WTC11 (cell line): ENCODE data around the gene SYT7. TPM values are rescaled to one million over a fixed set of nuclear protein-coding genes. Genes with fewer than 3 reads are reported as not detected.

Experiments used
- ATAC-seq: fragments of 200-7000 bp; cut with Tn5 transposase; 2 replicates; pipeline ENCODE4 v1.10.0; 2021; ENCODE audit warnings: mild to moderate bottlenecking, moderate library complexity
- CTCF ChIA-PET: fragments of 300-600 bp; sonication (Branson Sonifier 250); formaldehyde crosslinking; loops from one replicate; lab custom pipeline; 2021; ENCODE audit warnings: antibody characterized with exemption; lab: Charles Lee
- POLR2A ChIA-PET: fragments of 350-600 bp; sonication (Branson Sonifier 250); formaldehyde crosslinking; loops from one replicate; lab custom pipeline; 2021; ENCODE audit warnings: antibody characterized with exemption; lab: Charles Lee
- DNase-seq: peaks from one replicate; pipeline ENCODE4 v3.0.0; 2021; ENCODE audit warnings: low spot score
- H3K27ac Mint-ChIP-seq: 2 replicates; pipeline ENCODE4 v1.8.0; 2021; ENCODE audit warnings: mixed read lengths
- H3K27me3 Mint-ChIP-seq: 2 replicates; pipeline ENCODE4 v1.8.0; 2021; ENCODE audit warnings: low read depth, mild to moderate bottlenecking, moderate library complexity, mixed read lengths
- H3K36me3 Mint-ChIP-seq: 2 replicates; pipeline ENCODE4 v1.8.0; 2021; ENCODE audit warnings: mixed read lengths
- H3K4me1 Mint-ChIP-seq: 2 replicates; pipeline ENCODE4 v1.8.0; 2022; ENCODE audit warnings: mixed read lengths
- H3K4me3 Mint-ChIP-seq: 2 replicates; pipeline ENCODE4 v1.8.0; 2021; ENCODE audit warnings: mild to moderate bottlenecking, moderate library complexity, mixed read lengths
- H3K9me3 Mint-ChIP-seq: 2 replicates; pipeline ENCODE4 v1.8.0; 2021; ENCODE audit warnings: mixed read lengths
- AFF4 ChIP-seq: sonication (generic); formaldehyde crosslinking; IDR thresholded peaks from 2 replicates; pipeline ENCODE4 v1.8.1; 2023; ENCODE audit warnings: mild to moderate bottlenecking, missing genetic modification reagents, borderline replicate concordance
- ATF3 ChIP-seq: sonication (generic); formaldehyde crosslinking; conservative IDR thresholded peaks from 2 replicates; pipeline ENCODE4 v1.8.1; 2022; ENCODE audit warnings: mild to moderate bottlenecking, missing genetic modification reagents
- CBFB ChIP-seq: sonication (generic); formaldehyde crosslinking; IDR thresholded peaks from 2 replicates; pipeline ENCODE4 v1.8.1; 2022; ENCODE audit warnings: mild to moderate bottlenecking, low read depth, missing genetic modification reagents
- CTCF ChIP-seq: fragments of 200-600 bp; IDR thresholded peaks from 2 replicates; pipeline ENCODE4 v1.8.0; 2022; ENCODE audit warnings: antibody characterized with exemption
- EMX1 ChIP-seq: fragments of 250-450 bp; sonication (Bioruptor Pico); IDR thresholded peaks from 2 replicates; pipeline ENCODE4 v1.8.0; 2021; ENCODE audit warnings: mild to moderate bottlenecking
- ETV6 ChIP-seq: sonication (generic); formaldehyde crosslinking; IDR thresholded peaks from 2 replicates; pipeline ENCODE4 v1.8.1; 2022; ENCODE audit warnings: mild to moderate bottlenecking, missing genetic modification reagents
- FOXJ3 ChIP-seq: sonication (generic); formaldehyde crosslinking; IDR thresholded peaks from 2 replicates; pipeline ENCODE4 v1.9.0; 2021; ENCODE audit warnings: missing genetic modification reagents, mild to moderate bottlenecking, borderline replicate concordance
- FOXK1 ChIP-seq: sonication (generic); formaldehyde crosslinking; IDR thresholded peaks from 2 replicates; pipeline ENCODE4 v1.8.0; 2022; ENCODE audit warnings: mild to moderate bottlenecking, moderate library complexity, missing genetic modification reagents
- HMGA2 ChIP-seq: fragments of 250-450 bp; sonication (Bioruptor Pico); IDR thresholded peaks from 2 replicates; pipeline ENCODE4 v1.4.0; 2021; ENCODE audit warnings: mild to moderate bottlenecking, moderate library complexity
- IRF2 ChIP-seq: sonication (generic); formaldehyde crosslinking; IDR thresholded peaks from 2 replicates; pipeline ENCODE4 v1.8.0; 2022; ENCODE audit warnings: low read depth, missing genetic modification reagents, borderline replicate concordance
- MXD4 ChIP-seq: fragments of 250-450 bp; sonication (Bioruptor Pico); IDR thresholded peaks from 2 replicates; pipeline ENCODE4 v1.8.0; 2021; ENCODE audit warnings: mild to moderate bottlenecking, moderate library complexity, borderline replicate concordance
- MYBL2 ChIP-seq: sonication (generic); formaldehyde crosslinking; IDR thresholded peaks from 2 replicates; pipeline ENCODE4 v1.8.1; 2023; ENCODE audit warnings: mild to moderate bottlenecking, moderate library complexity, missing genetic modification reagents
- NR3C1 ChIP-seq: sonication (generic); formaldehyde crosslinking; conservative IDR thresholded peaks from 2 replicates; pipeline ENCODE4 v1.8.1; 2023; ENCODE audit warnings: low read depth, mild to moderate bottlenecking, missing genetic modification reagents
- OVOL2 ChIP-seq: fragments of 250-450 bp; sonication (Bioruptor Pico); IDR thresholded peaks from 2 replicates; pipeline ENCODE4 v1.9.0; 2021; ENCODE audit warnings: mild to moderate bottlenecking, borderline replicate concordance
- PRRX2 ChIP-seq: fragments of 250-450 bp; sonication (Bioruptor Pico); IDR thresholded peaks from 2 replicates; pipeline ENCODE4 v1.8.0; 2021; ENCODE audit warnings: mild to moderate bottlenecking
- RORB ChIP-seq: fragments of 250-450 bp; sonication (Bioruptor Pico); IDR thresholded peaks from 2 replicates; pipeline ENCODE4 v1.9.0; 2021; ENCODE audit warnings: mild to moderate bottlenecking
- SMAD3 ChIP-seq: sonication (generic); formaldehyde crosslinking; IDR thresholded peaks from 2 replicates; pipeline ENCODE4 v1.8.0; 2022; ENCODE audit warnings: missing genetic modification reagents, mild to moderate bottlenecking, borderline replicate concordance
- SP1 ChIP-seq: sonication (generic); formaldehyde crosslinking; conservative IDR thresholded peaks from 2 replicates; pipeline ENCODE4 v1.8.1; 2022; ENCODE audit warnings: missing genetic modification reagents
- ZNF232 ChIP-seq: sonication (generic); formaldehyde crosslinking; IDR thresholded peaks from 2 replicates; pipeline ENCODE4 v1.8.0; 2022; ENCODE audit warnings: mild to moderate bottlenecking, missing genetic modification reagents
- ZNF281 ChIP-seq: sonication (generic); formaldehyde crosslinking; IDR thresholded peaks from 2 replicates; pipeline ENCODE4 v1.8.0; 2023; ENCODE audit warnings: mild to moderate bottlenecking, missing genetic modification reagents
- ZNF396 ChIP-seq: fragments of 250-450 bp; sonication (Bioruptor Pico); IDR thresholded peaks from 2 replicates; pipeline ENCODE4 v1.8.0; 2021; ENCODE audit warnings: mild to moderate bottlenecking, moderate library complexity, borderline replicate concordance
- ZNF416 ChIP-seq: fragments of 250-450 bp; sonication (Bioruptor Pico); IDR thresholded peaks from 2 replicates; pipeline ENCODE4 v1.9.0; 2021; ENCODE audit warnings: mild to moderate bottlenecking, inconsistent platforms
- ZNF423 ChIP-seq: fragments of 250-450 bp; sonication (Bioruptor Pico); IDR thresholded peaks from 2 replicates; pipeline ENCODE4 v2.1.2; 2022; ENCODE audit warnings: mild to moderate bottlenecking, moderate library complexity
- ZNF512 ChIP-seq: sonication (generic); formaldehyde crosslinking; IDR thresholded peaks from 2 replicates; pipeline ENCODE4 v1.8.1; 2022; ENCODE audit warnings: missing genetic modification reagents, borderline replicate concordance
- total RNA-seq: library from RNA; stranded (reverse); gene quantifications from 3 replicates; pipeline ENCODE4 v1.2.3, GENCODE V29; 2021

The SYT7 gene
- total RNA-seq, 1 experiment from 2014 or later: 12.5 TPM

GRCh38 chr11:61487342-61488025 is 93.4 kb downstream of the SYT7 start (continued):
- TF ChIP-seq ZNF512 (CRISPR knock-in tag): no peak
- no peak for TF ChIP-seq ZNF232 (CRISPR knock-in tag)
- no peak for TF ChIP-seq CBFB (CRISPR knock-in tag)
- TF ChIP-seq ZNF423: no peak
- TF ChIP-seq FOXK1 (CRISPR knock-in tag): no peak
- no peak for TF ChIP-seq SP1 (CRISPR knock-in tag)
- no peak for TF ChIP-seq OVOL2 (CRISPR knock-in tag)
- TF ChIP-seq RORB (CRISPR knock-in tag): no peak
- TF ChIP-seq HMGA2: no peak
- no peak for TF ChIP-seq FOXJ3
- TF ChIP-seq NR3C1 (CRISPR knock-in tag): no peak
- TF ChIP-seq ATF3 (CRISPR knock-in tag): no peak
- no peak for TF ChIP-seq ZNF396 (CRISPR knock-in tag)

- TF ChIP-seq AFF4 (no peak), PRRX2 (CRISPR knock-in tag) (no peak), ETV6 (CRISPR knock-in tag) (no peak), MYBL2 (no peak), CTCF (no peak), ZNF281 (CRISPR knock-in tag) (no peak), MXD4 (CRISPR knock-in tag) (no peak), ZNF416 (no peak), SMAD3 (no peak), IRF2 (CRISPR knock-in tag) (no peak), EMX1 (CRISPR knock-in tag) (no peak), ATF3 (CRISPR knock-in tag) (no peak)
- DNase-seq (no peak), ATAC-seq (no peak)
- CTCF ChIA-PET: interaction anchor here (1.0 to 11.7 kb wide), 3 partner anchors 10 to 45 kb away, joined by 4 to 552 read pairs (median 7); partner anchors contain the start of gene LRRC10B
- POLR2A ChIA-PET: no interaction called here
- Mint-ChIP-seq H3K4me3 (no peak overlapping the region), H3K4me1 (peaks cover 45% of the 10 kb centered on the region), H3K27me3 (peaks cover 9% of the 10 kb centered on the region; the same call in 1 of the 2 replicates), H3K27ac (no peak overlapping the region), H3K36me3 (0 out of 2 replicates have a peak, but pooled peaks cover 2% of the 10 kb centered on the region), H3K9me3 (no peaks in the 10 kb centered on the region)
Measured at GRCh38 chr11:61486779-61487178, 94.1 kb downstream of the SYT7 start.
